ENCODE measurements around the gene DPY30. TPM values are rescaled to one million over a fixed set of nuclear protein-coding genes. Genes with fewer than 3 reads are reported as not detected.

Gene DPY30
- total RNA-seq, 3 donors from 2014 or later (not counting 1 experiment from before 2014, with no cell fraction given) = 24.3 to 36.6 (median 25.7) TPM

DNA sequence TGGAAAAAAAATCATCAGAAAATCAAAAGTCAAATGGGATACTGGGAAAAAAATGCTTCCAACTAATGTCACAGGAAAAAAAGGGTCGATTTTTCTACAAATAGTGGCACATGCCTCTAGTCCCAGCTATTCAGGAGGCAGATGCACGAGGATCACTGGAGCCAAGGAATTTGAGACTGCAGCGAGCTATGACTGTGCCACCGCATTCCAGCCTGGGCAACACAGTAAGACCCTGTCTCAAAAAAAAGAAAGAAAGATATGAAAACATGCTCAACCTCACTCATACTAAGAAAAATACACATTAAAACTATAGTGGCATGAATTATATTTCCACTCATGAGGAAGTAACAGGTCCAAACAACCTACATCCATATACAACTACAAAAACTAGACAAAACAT lies 46.7 kb downstream of the DPY30 start:
- TF ChIP-seq, protein P1, sequence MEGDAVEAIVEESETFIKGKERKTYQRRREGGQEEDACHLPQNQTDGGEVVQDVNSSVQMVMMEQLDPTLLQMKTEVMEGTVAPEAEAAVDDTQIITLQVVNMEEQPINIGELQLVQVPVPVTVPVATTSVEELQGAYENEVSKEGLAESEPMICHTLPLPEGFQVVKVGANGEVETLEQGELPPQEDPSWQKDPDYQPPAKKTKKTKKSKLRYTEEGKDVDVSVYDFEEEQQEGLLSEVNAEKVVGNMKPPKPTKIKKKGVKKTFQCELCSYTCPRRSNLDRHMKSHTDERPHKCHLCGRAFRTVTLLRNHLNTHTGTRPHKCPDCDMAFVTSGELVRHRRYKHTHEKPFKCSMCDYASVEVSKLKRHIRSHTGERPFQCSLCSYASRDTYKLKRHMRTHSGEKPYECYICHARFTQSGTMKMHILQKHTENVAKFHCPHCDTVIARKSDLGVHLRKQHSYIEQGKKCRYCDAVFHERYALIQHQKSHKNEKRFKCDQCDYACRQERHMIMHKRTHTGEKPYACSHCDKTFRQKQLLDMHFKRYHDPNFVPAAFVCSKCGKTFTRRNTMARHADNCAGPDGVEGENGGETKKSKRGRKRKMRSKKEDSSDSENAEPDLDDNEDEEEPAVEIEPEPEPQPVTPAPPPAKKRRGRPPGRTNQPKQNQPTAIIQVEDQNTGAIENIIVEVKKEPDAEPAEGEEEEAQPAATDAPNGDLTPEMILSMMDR (IDR thresholded peaks at IDR 0.05) = no peak
- H3K36me3 ChIP-seq (ENCODE audit: control insufficient read depth, insufficient read depth, low read length) = no peaks in the 10 kb centered on the region
- no peak for DNase-seq
- H3K9me3 ChIP-seq (ENCODE audit: control insufficient read depth, insufficient read depth, low read length) = no peaks in the 10 kb centered on the region
- ATAC-seq = no peak
- H3K4me1 Mint-ChIP-seq = peaks cover 40 to 54% of the 10 kb centered on the region in 2 donors
- no peaks in the 10 kb centered on the region for H3K9me3 Mint-ChIP-seq
- H3K4me3 ChIP-seq (ENCODE audit: low read length) = no peak overlapping the region
- intact Hi-C loops (cut with micrococcal nuclease) = no loop called here
- H3K36me3 Mint-ChIP-seq = no peaks in the 10 kb centered on the region
- H3K4me3 Mint-ChIP-seq = no peak overlapping the region
- no peaks in the 10 kb centered on the region for H3K27me3 ChIP-seq (ENCODE audit: control insufficient read depth, insufficient read depth, low read length)
- H3K27ac ChIP-seq (ENCODE audit: low read length) = no peak overlapping the region
- H3K4me1 ChIP-seq (ENCODE audit: control insufficient read depth, insufficient read depth, low read length) = peaks cover 2% of the 10 kb centered on the region
- H3K27ac Mint-ChIP-seq = peak overlapping the region; percentile 12 to 66
- H3K27me3 Mint-ChIP-seq (ENCODE audit: low read depth in 2 of 2) = no peaks in the 10 kb centered on the region
- 99% methylated on average over 4 of the region's 4 CpGs for WGBS (ENCODE audit: insufficient coverage)

DNA sequence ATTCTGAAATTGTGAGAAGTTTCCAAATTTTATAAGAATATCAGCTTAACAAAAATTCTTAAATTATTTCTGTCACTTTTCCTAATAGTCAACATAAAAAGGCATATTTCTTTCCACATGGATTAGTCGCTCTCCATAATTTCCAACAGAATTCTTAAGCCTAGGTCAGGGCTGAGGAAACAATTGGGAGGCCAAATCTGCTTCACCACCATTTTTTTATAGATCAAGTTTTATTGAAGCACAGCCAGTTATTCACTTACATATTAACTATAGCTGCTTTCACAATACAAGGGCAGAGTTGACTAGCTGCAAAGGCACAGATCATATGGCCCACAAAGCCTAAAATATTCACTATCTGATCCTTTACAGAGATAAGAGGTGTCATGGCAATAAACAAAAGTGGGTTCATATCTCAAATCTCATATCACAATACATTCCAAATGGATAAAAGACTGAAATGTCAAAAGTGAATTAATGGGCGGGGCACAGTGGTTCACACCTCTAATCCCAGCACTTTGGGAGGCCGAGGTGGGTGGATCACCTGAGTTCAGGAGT lies 47.5 kb downstream of the DPY30 start:
- H3K4me1 Mint-ChIP-seq = peaks cover 32 to 45% of the 10 kb centered on the region in 2 donors
- intact Hi-C loops (cut with micrococcal nuclease) = no loop called here
- ATAC-seq = no peak

DNA sequence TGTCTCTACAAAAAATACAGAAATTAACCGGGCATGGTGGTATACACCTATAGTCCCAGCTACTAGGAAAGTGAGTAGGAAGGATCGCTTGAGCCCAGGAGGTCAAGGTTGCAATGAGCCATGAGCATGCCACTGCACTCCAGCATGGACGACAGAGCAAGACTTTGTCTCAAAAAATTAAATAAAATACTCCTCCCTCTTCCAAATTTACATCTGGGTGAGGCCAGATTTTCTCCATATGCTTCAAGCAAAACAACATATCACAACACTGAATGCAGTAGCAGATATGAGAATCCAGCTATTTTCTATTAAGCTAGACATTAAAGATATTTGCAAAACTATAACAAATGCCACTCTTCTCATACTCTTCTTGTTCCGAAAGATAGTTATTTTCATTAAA lies 49.7 kb downstream of the DPY30 start:
- H3K4me1 ChIP-seq (ENCODE audit: control insufficient read depth, insufficient read depth, low read length) = no peaks in the 10 kb centered on the region
- H3K4me1 Mint-ChIP-seq = peaks cover 20 to 30% of the 10 kb centered on the region in 2 donors
- no peaks in the 10 kb centered on the region for H3K36me3 ChIP-seq (ENCODE audit: control insufficient read depth, insufficient read depth, low read length)
- intact Hi-C loops (cut with micrococcal nuclease) = no loop called here
- H3K27me3 ChIP-seq (ENCODE audit: control insufficient read depth, insufficient read depth, low read length) = no peaks in the 10 kb centered on the region
- no peaks in the 10 kb centered on the region for H3K36me3 Mint-ChIP-seq
- DNase-seq (no peak), ATAC-seq (no peak)
- H3K9me3 ChIP-seq (ENCODE audit: control insufficient read depth, insufficient read depth, low read length) = no peaks in the 10 kb centered on the region
- WGBS (ENCODE audit: insufficient coverage) = 94% methylated on average over 3 of the region's 4 CpGs
- H3K27ac Mint-ChIP-seq = peak overlapping the region in 1 of 2 donors; percentile 26
- no peak overlapping the region for H3K27ac ChIP-seq (ENCODE audit: low read length)
- H3K9me3 Mint-ChIP-seq = no peaks in the 10 kb centered on the region
- H3K4me3 ChIP-seq (ENCODE audit: low read length) = no peak overlapping the region
- H3K27me3 Mint-ChIP-seq (ENCODE audit: low read depth in 2 of 2) = no peaks in the 10 kb centered on the region
- TF ChIP-seq, protein P1 (IDR thresholded peaks at IDR 0.05) = no peak
- H3K4me3 Mint-ChIP-seq = no peak overlapping the region

More for the DNA sequence above, 47.5 kb downstream of the DPY30 start:
- Histone ChIP-seq H3K9me3 (ENCODE audit: control insufficient read depth, insufficient read depth, low read length) (no peaks in the 10 kb centered on the region), H3K27ac (ENCODE audit: low read length) (no peak overlapping the region), H3K4me3 (ENCODE audit: low read length) (no peak overlapping the region), H3K27me3 (ENCODE audit: control insufficient read depth, insufficient read depth, low read length) (no peaks in the 10 kb centered on the region), H3K36me3 (ENCODE audit: control insufficient read depth, insufficient read depth, low read length) (no peaks in the 10 kb centered on the region), H3K4me1 (ENCODE audit: control insufficient read depth, insufficient read depth, low read length) (no peaks in the 10 kb centered on the region)
- WGBS (ENCODE audit: insufficient coverage) = 89% methylated on average over 3 of the region's 3 CpGs
- Mint-ChIP-seq H3K9me3 (no peaks in the 10 kb centered on the region), H3K4me3 (no peak overlapping the region), H3K36me3 (no peaks in the 10 kb centered on the region), H3K27ac (no peak overlapping the region), H3K27me3 (ENCODE audit: low read depth in 2 of 2) (no peaks in the 10 kb centered on the region)
- no peak for DNase-seq
- TF ChIP-seq, protein P1 (IDR thresholded peaks at IDR 0.05) = no peak

All from natural killer cell (primary cell).